ENCODE data around the gene RAMP3. TPM values are rescaled to one million over a fixed set of nuclear protein-coding genes. Genes with fewer than 3 reads are reported as not detected.
"Not testable (repeated sequence)": the region's sequence is repeated elsewhere in the genome, so short reads cannot be mapped to it uniquely, and the experiment has no call there.

Gene RAMP3, protein sequence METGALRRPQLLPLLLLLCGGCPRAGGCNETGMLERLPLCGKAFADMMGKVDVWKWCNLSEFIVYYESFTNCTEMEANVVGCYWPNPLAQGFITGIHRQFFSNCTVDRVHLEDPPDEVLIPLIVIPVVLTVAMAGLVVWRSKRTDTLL
- not detected in 2 replicates for total RNA-seq
- long read RNA-seq, result 0 reads

DNA sequence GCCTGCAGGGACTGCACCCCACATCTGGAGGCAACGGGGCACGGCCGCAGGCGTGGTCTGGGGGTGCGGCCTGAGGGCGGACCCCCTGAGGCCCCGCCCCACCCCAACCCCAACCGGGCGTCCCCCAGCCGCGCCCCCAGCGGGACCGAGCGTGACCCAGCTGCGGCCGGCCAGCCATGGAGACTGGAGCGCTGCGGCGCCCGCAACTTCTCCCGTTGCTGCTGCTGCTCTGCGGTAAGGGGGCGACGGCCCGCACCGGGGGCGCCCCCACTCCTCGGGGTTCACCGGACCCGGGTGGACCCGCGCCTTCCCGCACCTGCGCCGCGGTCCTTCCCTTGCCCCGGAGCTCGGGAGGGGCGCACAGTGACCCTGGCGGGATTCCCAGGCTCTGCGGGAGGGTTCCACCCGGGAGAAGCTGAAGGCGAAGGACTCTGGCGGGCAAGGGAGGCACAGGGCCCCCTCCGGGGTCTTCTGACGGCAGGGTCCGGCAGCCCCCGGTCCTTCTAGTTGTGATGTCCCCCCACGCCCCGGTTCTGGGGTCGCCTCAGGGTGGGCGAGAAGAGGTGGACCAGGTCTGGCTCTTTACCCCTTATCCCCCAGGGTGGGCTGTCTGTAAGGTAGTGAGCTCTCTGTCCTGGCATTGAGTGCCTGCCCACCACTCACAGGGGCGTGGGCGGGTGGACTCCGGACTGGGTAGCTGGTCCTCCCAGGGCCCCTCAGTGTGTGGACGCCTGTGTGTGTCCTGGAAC, at the start of gene RAMP3:
Gene RAMP3, plus strand, starts transcription at position 139 of the 749 bp plus-strand sequence. Its CDS starts 38 bp downstream, at position 177.
- TF ChIP-seq CTCF (IDR thresholded peaks at IDR 0.05), result no peak
- H3K4me1 Mint-ChIP-seq (ENCODE audit: unreplicated experiment), result peaks cover 3% of the 10 kb centered on the region
- no peaks in the 10 kb centered on the region for H3K9me3 Mint-ChIP-seq (ENCODE audit: unreplicated experiment)
- no peak for DNase-seq (ENCODE audit: extremely low spot score, unreplicated experiment)
- H3K4me3 Mint-ChIP-seq (ENCODE audit: unreplicated experiment), result no peak within 1 kb of the TSS
- H3K36me3 Mint-ChIP-seq (ENCODE audit: unreplicated experiment), result no peaks in the 10 kb centered on the region
- peaks cover 38% of the 10 kb centered on the region for H3K27me3 Mint-ChIP-seq (ENCODE audit: unreplicated experiment)
- H3K27ac Mint-ChIP-seq (ENCODE audit: unreplicated experiment), result no peak within 1 kb of the TSS

GRCh38 chr7:45108863-45109262, 48.7 kb upstream of the RAMP3 start:
- H3K9me3 Mint-ChIP-seq (ENCODE audit: unreplicated experiment), result no peaks in the 10 kb centered on the region
- no peak for TF ChIP-seq CTCF (IDR thresholded peaks at IDR 0.05)
- no peak overlapping the region for H3K4me3 Mint-ChIP-seq (ENCODE audit: unreplicated experiment)
- no peak for DNase-seq (ENCODE audit: extremely low spot score, unreplicated experiment)
- H3K27me3 Mint-ChIP-seq (ENCODE audit: unreplicated experiment), result peaks cover 11% of the 10 kb centered on the region
- H3K4me1 Mint-ChIP-seq (ENCODE audit: unreplicated experiment), result peaks cover 26% of the 10 kb centered on the region
- H3K27ac Mint-ChIP-seq (ENCODE audit: unreplicated experiment), result no peak overlapping the region
- peaks cover 18% of the 10 kb centered on the region for H3K36me3 Mint-ChIP-seq (ENCODE audit: unreplicated experiment)

GRCh38 chr7:45111298-45112223, 46.0 kb upstream of the RAMP3 start, which contains the start of gene TBRG4:
TSS of gene TBRG4 (minus strand) at chr7:45111697. CDS start at chr7:45109237, 2,460 bp downstream.
- no peaks in the 10 kb centered on the region for H3K9me3 Mint-ChIP-seq (ENCODE audit: unreplicated experiment)
- H3K36me3 Mint-ChIP-seq (ENCODE audit: unreplicated experiment), result peaks cover 16% of the 10 kb centered on the region
- DNase-seq (ENCODE audit: extremely low spot score, unreplicated experiment), result peak; percentile 96
- TF ChIP-seq CTCF (IDR thresholded peaks at IDR 0.05), result peak; percentile 51
- peak within 1 kb of the TSS; percentile 96 for H3K27ac Mint-ChIP-seq (ENCODE audit: unreplicated experiment)
- H3K27me3 Mint-ChIP-seq (ENCODE audit: unreplicated experiment), result peaks cover 26% of the 10 kb centered on the region
- peak within 1 kb of the TSS; percentile 99 for H3K4me3 Mint-ChIP-seq (ENCODE audit: unreplicated experiment)
- peaks cover 26% of the 10 kb centered on the region for H3K4me1 Mint-ChIP-seq (ENCODE audit: unreplicated experiment)

GRCh38 chr7:45112648-45113047, 44.9 kb upstream of the RAMP3 start:
- peaks cover 25% of the 10 kb centered on the region for H3K4me1 Mint-ChIP-seq (ENCODE audit: unreplicated experiment)
- H3K27ac Mint-ChIP-seq (ENCODE audit: unreplicated experiment), result peak overlapping the region; percentile 96
- peak overlapping the region; percentile 99 for H3K4me3 Mint-ChIP-seq (ENCODE audit: unreplicated experiment)
- no peak for TF ChIP-seq CTCF (IDR thresholded peaks at IDR 0.05)
- H3K27me3 Mint-ChIP-seq (ENCODE audit: unreplicated experiment), result peaks cover 31% of the 10 kb centered on the region
- H3K9me3 Mint-ChIP-seq (ENCODE audit: unreplicated experiment), result no peaks in the 10 kb centered on the region
- no peak for DNase-seq (ENCODE audit: extremely low spot score, unreplicated experiment)
- peaks cover 12% of the 10 kb centered on the region for H3K36me3 Mint-ChIP-seq (ENCODE audit: unreplicated experiment)

DNA sequence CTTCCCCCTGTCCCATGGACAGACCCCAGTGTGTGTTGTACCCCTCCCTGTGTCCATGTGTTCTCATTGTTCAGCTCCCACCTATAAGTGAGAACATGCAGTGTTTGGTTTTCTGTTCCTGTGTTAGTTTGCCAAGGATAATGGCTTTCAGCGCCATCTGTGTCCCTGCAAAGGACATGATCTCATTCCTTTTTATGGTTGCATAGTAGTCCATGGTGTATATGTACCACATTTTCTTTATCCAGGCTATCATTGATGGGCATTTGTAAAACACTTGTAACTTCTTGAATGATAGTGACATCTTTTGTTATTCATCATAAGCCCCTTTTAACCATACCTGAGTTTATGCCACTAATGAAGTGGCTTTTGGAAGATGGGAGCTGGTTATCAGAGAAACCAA, 43.3 kb upstream of the RAMP3 start:
- H3K36me3 Mint-ChIP-seq (ENCODE audit: unreplicated experiment); H3K27ac Mint-ChIP-seq (ENCODE audit: unreplicated experiment); DNase-seq (ENCODE audit: extremely low spot score, unreplicated experiment); H3K4me3 Mint-ChIP-seq (ENCODE audit: unreplicated experiment); H3K9me3 Mint-ChIP-seq (ENCODE audit: unreplicated experiment): not testable (repeated sequence)
- H3K27me3 Mint-ChIP-seq (ENCODE audit: unreplicated experiment), result peaks cover 31% of the 10 kb centered on the region
- peaks cover 21% of the 10 kb centered on the region for H3K4me1 Mint-ChIP-seq (ENCODE audit: unreplicated experiment)
